T-helper 2 cell treated with Interferon-gamma antibody and Interleukin-4, amounts not matched to agents 100 ng/mL and 5 ng/mL, for 36 hours (primary cell): ENCODE data around the gene CNKSR2. TPM values are rescaled to one million over a fixed set of nuclear protein-coding genes. Genes with fewer than 3 reads are reported as not detected.
"Not testable (repeated sequence)": the region's sequence is repeated elsewhere in the genome, so short reads cannot be mapped to it uniquely, and the experiment has no call there.

Source experiments
- intact Hi-C: fragments of 100-400 bp; cut with micrococcal nuclease; formaldehyde crosslinking; loops from one replicate; pipeline ENCODE4 v1.15.1; 2023
- total RNA-seq: library from RNA; stranded (reverse); gene quantifications from 2 replicates; pipeline ENCODE4 v1.2.3, GENCODE V29; 2022

Gene CNKSR2
- total RNA-seq, 1 donor from 2014 or later = 10.7 TPM

- intact Hi-C loops = no loop called here
Measured at GRCh38 chrX:21437036-21437435, 62.8 kb downstream of the CNKSR2 start.

GRCh38 chrX:21438792-21439191 lies 64.6 kb downstream of the CNKSR2 start:
- intact Hi-C loops = loop anchor here (2.0 kb wide), 1 partner anchor 66 kb away; no protein-coding TSS in a partner anchor

- intact Hi-C loops = no loop called here
Measured at GRCh38 chrX:21440911-21441310, 66.7 kb downstream of the CNKSR2 start.

- intact Hi-C loops = no loop called here
Measured at GRCh38 chrX:21457718-21458117, 83.5 kb downstream of the CNKSR2 start.

GRCh38 chrX:21469071-21469470 lies 94.9 kb downstream of the CNKSR2 start:
- intact Hi-C loops = no loop called here

- intact Hi-C loops = loop anchor here (10.0 kb wide), 1 partner anchor 442 kb away; no protein-coding TSS in a partner anchor
Measured at GRCh38 chrX:21476909-21477308, 102.7 kb downstream of the CNKSR2 start.

GRCh38 chrX:21479695-21480270 lies 105.6 kb downstream of the CNKSR2 start:
- intact Hi-C loops = loop anchor here (1.0 to 10.0 kb wide), 3 partner anchors 102 to 949 kb away; no protein-coding TSS in a partner anchor

GRCh38 chrX:21481761-21482160 lies 107.5 kb downstream of the CNKSR2 start:
- intact Hi-C loops = loop anchor here (5.0 kb wide), 1 partner anchor 104 kb away; no protein-coding TSS in a partner anchor

GRCh38 chrX:21484051-21484450 lies 109.8 kb downstream of the CNKSR2 start:
- intact Hi-C loops = loop anchor here (5.0 kb wide), 1 partner anchor 107 kb away; no protein-coding TSS in a partner anchor

- intact Hi-C loops = no loop called here
Measured at GRCh38 chrX:21487832-21488231, 113.6 kb downstream of the CNKSR2 start.

- intact Hi-C loops = no loop called here
Measured at GRCh38 chrX:21490341-21490740, 116.1 kb downstream of the CNKSR2 start.

- intact Hi-C loops = no loop called here
Measured at GRCh38 chrX:21493226-21493830, 119.1 kb downstream of the CNKSR2 start.

- intact Hi-C loops = no loop called here
Measured at GRCh38 chrX:21503593-21503992, 129.4 kb downstream of the CNKSR2 start.

GRCh38 chrX:21509912-21510311 lies 135.7 kb downstream of the CNKSR2 start:
- intact Hi-C loops = no loop called here

GRCh38 chrX:21524008-21524407 lies 149.8 kb downstream of the CNKSR2 start:
- intact Hi-C loops = no loop called here

- intact Hi-C loops = no loop called here
Measured at GRCh38 chrX:21528076-21528475, 153.9 kb downstream of the CNKSR2 start.

GRCh38 chrX:21529771-21530170 lies 155.6 kb downstream of the CNKSR2 start:
- intact Hi-C loops = no loop called here

GRCh38 chrX:21544642-21545041 lies 170.4 kb downstream of the CNKSR2 start:
- intact Hi-C loops = not testable (repeated sequence)

- intact Hi-C loops = no loop called here
Measured at GRCh38 chrX:21559417-21559816, 185.2 kb downstream of the CNKSR2 start.

GRCh38 chrX:21565025-21565424 lies 190.8 kb downstream of the CNKSR2 start:
- intact Hi-C loops = no loop called here

GRCh38 chrX:21574793-21575192 lies 200.6 kb downstream of the CNKSR2 start:
- intact Hi-C loops = no loop called here

- intact Hi-C loops = no loop called here
Measured at GRCh38 chrX:21581479-21581878, 207.3 kb downstream of the CNKSR2 start.

- intact Hi-C loops = no loop called here
Measured at GRCh38 chrX:21586001-21586400, 211.8 kb downstream of the CNKSR2 start.
